AG04449 (cell line): ENCODE data around the gene BCL3.

Experiments used
- CTCF ChIA-PET: fragments of 350-600 bp; formaldehyde crosslinking; extraction: SDS; loops from one replicate; lab custom pipeline; 2021; ENCODE audit warnings: antibody characterized with exemption; lab: Yijun Ruan, JAX
- POLR2A ChIA-PET: fragments of 400-600, 350-600 bp; formaldehyde crosslinking; extraction: SDS; loops from one replicate; lab custom pipeline; 2020; ENCODE audit warnings: antibody characterized with exemption, inconsistent platforms; lab: Yijun Ruan, JAX
- DNase-seq: peaks from one replicate; pipeline ENCODE4 v3.0.0-alpha.2; 2010; ENCODE audit warnings: low read depth, low spot score
- H3K4me3 ChIP-seq: 2 replicates; pipeline ENCODE4 v1.5.1; 2011; ENCODE audit warnings: low read depth, mild to moderate bottlenecking, control low read depth, low read length
- CTCF ChIP-seq: IDR thresholded peaks from one replicate; pipeline ENCODE4 v1.5.1; 2011; ENCODE audit warnings: mild to moderate bottlenecking, moderate library complexity, low read length, control low read depth, inconsistent platforms; ENCODE audit not compliant: insufficient read depth; ENCODE audit errors: missing control alignments

BCL3 gene

GRCh38 chr19:44788971-44789370 lies 40.5 kb downstream of the BCL3 start:
- CTCF ChIA-PET: interaction anchor here (0.5 to 2.1 kb wide), 7 partner anchors 9 to 87 kb away, joined by 3 to 7 read pairs (median 3); no protein-coding TSS in a partner anchor
- H3K4me3 ChIP-seq: no peak overlapping the region
- no peak for TF ChIP-seq CTCF
- DNase-seq: no peak
- POLR2A ChIA-PET: no interaction called here

- H3K4me3 ChIP-seq: no peak overlapping the region
- ChIA-PET CTCF (interaction anchor here (0.9 to 2.1 kb wide), 5 partner anchors 9 to 54 kb away, joined by 3 to 7 read pairs (median 5); no protein-coding TSS in a partner anchor), POLR2A (no interaction called here)
- no peak for TF ChIP-seq CTCF
- no peak for DNase-seq
Observed at GRCh38 chr19:44789943-44790483, 41.5 kb downstream of the BCL3 start.

- CTCF ChIA-PET: interaction anchor here (0.9 to 9.3 kb wide), 5 partner anchors 8 to 69 kb away, joined by 3 to 85 read pairs (median 19); partner anchors contain the start of gene BCAM
- no peak for TF ChIP-seq CTCF
- no peak overlapping the region for H3K4me3 ChIP-seq
- DNase-seq: no peak
- POLR2A ChIA-PET: no interaction called here
Observed at GRCh38 chr19:44792281-44792680, 43.8 kb downstream of the BCL3 start.

GRCh38 chr19:44794610-44795009 lies 46.1 kb downstream of the BCL3 start:
- ChIA-PET CTCF (interaction anchor here (0.9 to 9.3 kb wide), 9 partner anchors 11 to 105 kb away, joined by 3 to 85 read pairs (median 15); partner anchors contain the start of gene BCAM), POLR2A (no interaction called here)
- TF ChIP-seq CTCF: no peak
- H3K4me3 ChIP-seq: no peak overlapping the region
- DNase-seq: no peak

- TF ChIP-seq CTCF: no peak
- POLR2A ChIA-PET: no interaction called here
- H3K4me3 ChIP-seq: no peak overlapping the region
- CTCF ChIA-PET: interaction anchor here (0.7 to 9.3 kb wide), 12 partner anchors 10 to 212 kb away, joined by 3 to 85 read pairs (median 4); partner anchors contain the start of genes BCAM and NECTIN2
- no peak for DNase-seq
Observed at GRCh38 chr19:44795398-44795987, 47.0 kb downstream of the BCL3 start.

GRCh38 chr19:44796701-44797115 lies 48.2 kb downstream of the BCL3 start:
- DNase-seq: no peak
- POLR2A ChIA-PET: no interaction called here
- CTCF ChIA-PET: interaction anchor here (0.6 to 9.3 kb wide), 9 partner anchors 9 to 114 kb away, joined by 3 to 85 read pairs (median 5); partner anchors contain the start of genes BCAM and NECTIN2
- no peak for TF ChIP-seq CTCF
- no peak overlapping the region for H3K4me3 ChIP-seq
